ENCODE results near the gene POLDIP2. TPM values are rescaled to one million over a fixed set of nuclear protein-coding genes. Genes with fewer than 3 reads are reported as not detected.
A peak's percentile ranks its signal among the peaks of the same experiment; 100 is the strongest.

The POLDIP2 gene
- total and polyA plus RNA-seq, 8 donors: 41.9 to 118 (median 60.7) TPM

GRCh38 chr17:28385406-28385805, 28.1 kb upstream of the POLDIP2 start:
- Histone ChIP-seq H3K4me1 (peaks cover 9 to 38% (median 34%) of the 10 kb centered on the region in 4 donors), H3K27me3 (peaks cover 0 to 6% (median 0%) of the 10 kb centered on the region in 3 donors), H3K4me3 (peak overlapping the region; percentile 43 to 67 (median 50)), H3K9me3 (no peaks in the 10 kb centered on the region), H3K27ac (peak overlapping the region in 4 of 5 donors; percentile 72 to 83 (median 77)), H3K36me3 (peaks cover 19 to 46% (median 35%) of the 10 kb centered on the region in 4 donors)
- no peak for DNase-seq
- TF ChIP-seq EP300 (IDR thresholded peaks at IDR 0.05) (no peak), CTCF (IDR thresholded peaks at IDR 0.05) (no peak), POLR2AphosphoS5 (IDR thresholded peaks at IDR 0.05) (no peak), POLR2A (IDR thresholded peaks at IDR 0.05) (no peak)
- intact Hi-C loops (cut with DNase I; ENCODE audit: low total_unique reads): no loop called here
- 49 to 79% (median 62%) methylated on average over 4 to 8 of the region's 8 CpGs for WGBS, 5 donors

- peaks cover 9 to 42% (median 38%) of the 10 kb centered on the region in 4 donors for H3K4me1 ChIP-seq
- DNase-seq: peak; percentile 58 to 64
- H3K27ac ChIP-seq: peak overlapping the region; percentile 72 to 86 (median 78)
- TF ChIP-seq POLR2A (IDR thresholded peaks at IDR 0.05) (no peak), POLR2AphosphoS5 (IDR thresholded peaks at IDR 0.05) (no peak), CTCF (IDR thresholded peaks at IDR 0.05) (no peak), EP300 (IDR thresholded peaks at IDR 0.05) (no peak)
- H3K27me3 ChIP-seq: peaks cover 0 to 6% (median 0%) of the 10 kb centered on the region in 3 donors
- intact Hi-C loops (cut with DNase I; ENCODE audit: low total_unique reads): no loop called here
- H3K4me3 ChIP-seq: peak overlapping the region; percentile 43 to 67 (median 50)
- H3K9me3 ChIP-seq: no peaks in the 10 kb centered on the region
- 14 to 41% (median 18%) methylated on average over 9 to 29 of the region's 29 CpGs for WGBS, 5 donors
- H3K36me3 ChIP-seq: peaks cover 16 to 42% (median 31%) of the 10 kb centered on the region in 4 donors
These were observed 27.7 kb upstream of the POLDIP2 start for GRCh38 chr17:28385037-28385400.

GRCh38 chr17:28384281-28385036, 27.1 kb upstream of the POLDIP2 start:
- 13 to 29% (median 16%) methylated on average over 26 to 56 of the region's 56 CpGs for WGBS, 5 donors
- H3K9me3 ChIP-seq: no peaks in the 10 kb centered on the region
- peak overlapping the region; percentile 72 to 86 (median 78) for H3K27ac ChIP-seq
- H3K27me3 ChIP-seq: peaks cover 0 to 6% (median 0%) of the 10 kb centered on the region in 3 donors
- TF ChIP-seq CTCF (IDR thresholded peaks at IDR 0.05): no peak
- TF ChIP-seq EP300 (IDR thresholded peaks at IDR 0.05): no peak
- peak in 3 of 4 donors; percentile 16 to 34 (median 23) for TF ChIP-seq POLR2A (IDR thresholded peaks at IDR 0.05)
- peak in 1 of 3 donors; percentile 84 for TF ChIP-seq POLR2AphosphoS5 (IDR thresholded peaks at IDR 0.05)
- intact Hi-C loops (cut with DNase I; ENCODE audit: low total_unique reads): no loop called here
- peak overlapping the region; percentile 43 to 67 (median 50) for H3K4me3 ChIP-seq
- peak; percentile 88 to 90 for DNase-seq
- peaks cover 10 to 36% (median 26%) of the 10 kb centered on the region in 4 donors for H3K36me3 ChIP-seq
- peaks cover 9 to 42% (median 39%) of the 10 kb centered on the region in 4 donors for H3K4me1 ChIP-seq

- intact Hi-C loops (cut with DNase I; ENCODE audit: low total_unique reads): no loop called here
- peak; percentile 44 to 73 for DNase-seq
- Histone ChIP-seq H3K4me1 (peaks cover 9 to 42% (median 39%) of the 10 kb centered on the region in 4 donors), H3K27ac (no peak overlapping the region), H3K36me3 (peaks cover 0 to 8% (median 0%) of the 10 kb centered on the region in 4 donors), H3K4me3 (peak overlapping the region; percentile 10 to 47 (median 17)), H3K9me3 (no peaks in the 10 kb centered on the region), H3K27me3 (peaks cover 0 to 6% (median 0%) of the 10 kb centered on the region in 3 donors)
- TF ChIP-seq POLR2AphosphoS5 (IDR thresholded peaks at IDR 0.05): no peak
- TF ChIP-seq POLR2A (IDR thresholded peaks at IDR 0.05): no peak
- no peak for TF ChIP-seq EP300 (IDR thresholded peaks at IDR 0.05)
- peak in 2 of 7 experiments; percentile 15 for TF ChIP-seq CTCF (IDR thresholded peaks at IDR 0.05)
- 15 to 44% (median 19%) methylated on average over 41 to 72 of the region's 72 CpGs for WGBS, 5 donors
These were observed 24.0 kb upstream of the POLDIP2 start for GRCh38 chr17:28381141-28381825.

Data from stomach (tissue), 9 donors.